ENCODE measurements around the gene GPBP1L1. TPM values are rescaled to one million over a fixed set of nuclear protein-coding genes. Genes with fewer than 3 reads are reported as not detected.

Gene GPBP1L1
- total RNA-seq, 1 donor from 2014 or later, result 85.5 TPM

DNA sequence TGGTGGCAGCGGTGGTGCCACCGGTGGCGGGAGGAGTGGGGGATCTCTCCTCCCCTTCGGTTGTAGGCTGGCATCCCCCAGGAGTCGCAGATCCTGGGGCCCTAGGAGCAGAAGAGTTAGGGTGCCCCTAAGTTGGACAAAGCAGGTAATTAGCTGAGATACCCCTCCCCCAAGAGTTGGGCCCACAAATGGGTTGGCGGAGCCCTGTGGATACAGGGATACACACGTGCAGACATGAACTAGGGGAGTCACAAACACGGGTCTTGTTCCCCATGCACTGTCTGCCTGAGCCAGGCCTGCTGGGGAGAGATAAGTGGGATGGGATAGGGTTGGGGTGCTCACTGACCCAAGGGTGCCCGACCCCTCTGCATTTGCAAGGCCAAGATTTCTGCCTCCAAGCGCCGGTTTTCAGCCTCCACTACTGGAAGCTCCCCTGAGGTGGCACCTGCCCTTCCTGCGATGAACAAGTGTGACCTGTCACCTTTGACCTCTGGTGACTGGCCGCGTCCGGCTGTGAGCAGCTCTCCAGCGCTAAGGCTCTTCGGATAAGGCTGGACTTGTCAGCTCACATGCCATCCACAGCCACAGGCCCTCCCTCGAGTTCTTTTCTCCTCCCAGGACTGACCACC is 64.3 kb downstream of the GPBP1L1 start:
- TF ChIP-seq, protein P1, sequence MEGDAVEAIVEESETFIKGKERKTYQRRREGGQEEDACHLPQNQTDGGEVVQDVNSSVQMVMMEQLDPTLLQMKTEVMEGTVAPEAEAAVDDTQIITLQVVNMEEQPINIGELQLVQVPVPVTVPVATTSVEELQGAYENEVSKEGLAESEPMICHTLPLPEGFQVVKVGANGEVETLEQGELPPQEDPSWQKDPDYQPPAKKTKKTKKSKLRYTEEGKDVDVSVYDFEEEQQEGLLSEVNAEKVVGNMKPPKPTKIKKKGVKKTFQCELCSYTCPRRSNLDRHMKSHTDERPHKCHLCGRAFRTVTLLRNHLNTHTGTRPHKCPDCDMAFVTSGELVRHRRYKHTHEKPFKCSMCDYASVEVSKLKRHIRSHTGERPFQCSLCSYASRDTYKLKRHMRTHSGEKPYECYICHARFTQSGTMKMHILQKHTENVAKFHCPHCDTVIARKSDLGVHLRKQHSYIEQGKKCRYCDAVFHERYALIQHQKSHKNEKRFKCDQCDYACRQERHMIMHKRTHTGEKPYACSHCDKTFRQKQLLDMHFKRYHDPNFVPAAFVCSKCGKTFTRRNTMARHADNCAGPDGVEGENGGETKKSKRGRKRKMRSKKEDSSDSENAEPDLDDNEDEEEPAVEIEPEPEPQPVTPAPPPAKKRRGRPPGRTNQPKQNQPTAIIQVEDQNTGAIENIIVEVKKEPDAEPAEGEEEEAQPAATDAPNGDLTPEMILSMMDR (IDR thresholded peaks at IDR 0.05), result no peak
- peaks cover 13% of the 10 kb centered on the region for H3K36me3 Mint-ChIP-seq (ENCODE audit: low read depth)
- H3K27ac Mint-ChIP-seq (ENCODE audit: unreplicated experiment), result no peak overlapping the region
- DNase-seq (ENCODE audit: low spot score), result no peak
- H3K9me3 Mint-ChIP-seq (ENCODE audit: low read depth), result no peaks in the 10 kb centered on the region
- H3K4me3 Mint-ChIP-seq (ENCODE audit: unreplicated experiment), result no peak overlapping the region
- no peaks in the 10 kb centered on the region for H3K4me1 Mint-ChIP-seq (ENCODE audit: low read depth)
- H3K27me3 Mint-ChIP-seq (ENCODE audit: low read depth), result no peaks in the 10 kb centered on the region

GRCh38 chr1:45621501-45621836 is 64.9 kb downstream of the GPBP1L1 start:
- Mint-ChIP-seq H3K27me3 (ENCODE audit: low read depth) (no peaks in the 10 kb centered on the region), H3K4me1 (ENCODE audit: low read depth) (no peaks in the 10 kb centered on the region), H3K9me3 (ENCODE audit: low read depth) (no peaks in the 10 kb centered on the region), H3K4me3 (ENCODE audit: unreplicated experiment) (no peak overlapping the region), H3K36me3 (ENCODE audit: low read depth) (peaks cover 13% of the 10 kb centered on the region), H3K27ac (ENCODE audit: unreplicated experiment) (no peak overlapping the region)
- TF ChIP-seq, protein P1 (IDR thresholded peaks at IDR 0.05), result no peak
- DNase-seq (ENCODE audit: low spot score), result no peak

- no peak overlapping the region for H3K4me3 Mint-ChIP-seq (ENCODE audit: unreplicated experiment)
- H3K9me3 Mint-ChIP-seq (ENCODE audit: low read depth), result no peaks in the 10 kb centered on the region
- no peak overlapping the region for H3K27ac Mint-ChIP-seq (ENCODE audit: unreplicated experiment)
- no peaks in the 10 kb centered on the region for H3K4me1 Mint-ChIP-seq (ENCODE audit: low read depth)
- no peak for DNase-seq (ENCODE audit: low spot score)
- no peaks in the 10 kb centered on the region for H3K27me3 Mint-ChIP-seq (ENCODE audit: low read depth)
- TF ChIP-seq, protein P1 (IDR thresholded peaks at IDR 0.05), result no peak
- peaks cover 19% of the 10 kb centered on the region for H3K36me3 Mint-ChIP-seq (ENCODE audit: low read depth)
Observed at GRCh38 chr1:45620588-45621500, 65.5 kb downstream of the GPBP1L1 start.

GRCh38 chr1:45619149-45619921 is 67.0 kb downstream of the GPBP1L1 start:
- Mint-ChIP-seq H3K4me1 (ENCODE audit: low read depth) (no peaks in the 10 kb centered on the region), H3K4me3 (ENCODE audit: unreplicated experiment) (no peak overlapping the region), H3K36me3 (ENCODE audit: low read depth) (peaks cover 22% of the 10 kb centered on the region), H3K27me3 (ENCODE audit: low read depth) (no peaks in the 10 kb centered on the region), H3K9me3 (ENCODE audit: low read depth) (no peaks in the 10 kb centered on the region), H3K27ac (ENCODE audit: unreplicated experiment) (no peak overlapping the region)
- TF ChIP-seq, protein P1 (IDR thresholded peaks at IDR 0.05), result no peak
- no peak for DNase-seq (ENCODE audit: low spot score)

GRCh38 chr1:45617618-45618017 is 68.7 kb downstream of the GPBP1L1 start:
- no peaks in the 10 kb centered on the region for H3K9me3 Mint-ChIP-seq (ENCODE audit: low read depth)
- H3K27me3 Mint-ChIP-seq (ENCODE audit: low read depth), result no peaks in the 10 kb centered on the region
- H3K4me3 Mint-ChIP-seq (ENCODE audit: unreplicated experiment), result no peak overlapping the region
- no peaks in the 10 kb centered on the region for H3K4me1 Mint-ChIP-seq (ENCODE audit: low read depth)
- H3K36me3 Mint-ChIP-seq (ENCODE audit: low read depth), result peaks cover 17% of the 10 kb centered on the region
- no peak for DNase-seq (ENCODE audit: low spot score)
- TF ChIP-seq, protein P1 (IDR thresholded peaks at IDR 0.05), result no peak
- H3K27ac Mint-ChIP-seq (ENCODE audit: unreplicated experiment), result no peak overlapping the region
